ENCODE data around the gene ILKAP. TPM values are rescaled to one million over a fixed set of nuclear protein-coding genes. Genes with fewer than 3 reads are reported as not detected.

The ILKAP gene
- total RNA-seq, 1 donor from 2014 or later, result 26.2 TPM

DNA sequence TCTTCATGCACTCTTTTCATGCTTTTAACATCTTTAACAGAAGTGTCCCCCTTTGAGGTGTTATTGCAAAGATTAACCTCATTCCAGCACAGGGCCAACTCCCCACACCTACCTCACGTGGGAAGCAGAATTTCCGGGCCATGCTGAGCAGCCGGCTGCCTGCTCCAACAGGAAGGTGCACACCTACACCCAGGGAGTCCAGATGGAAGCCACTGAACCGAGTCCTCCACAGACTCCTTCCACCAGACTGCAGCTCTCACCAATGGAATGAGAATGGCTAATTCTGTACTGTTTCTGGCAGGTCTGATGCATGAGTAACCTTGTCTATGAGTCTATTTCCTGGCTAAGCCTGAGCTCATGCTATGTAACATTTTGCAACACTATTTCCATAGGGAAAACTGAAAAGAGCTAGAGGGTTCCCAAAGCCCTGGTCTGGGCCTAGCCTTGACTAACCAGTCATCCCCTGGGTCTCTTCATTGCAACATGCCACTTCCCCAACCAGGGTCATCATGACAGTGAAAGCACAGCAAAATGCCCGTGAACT, 33.7 kb downstream of the ILKAP start:
- ATAC-seq (peak; percentile 71), DNase-seq (ENCODE audit: missing footprints) (no peak)
- intact Hi-C loops (cut with DNase I), result loop anchor here (10.0 kb wide), 1 partner anchor 95 kb away; no protein-coding TSS in a partner anchor

DNA sequence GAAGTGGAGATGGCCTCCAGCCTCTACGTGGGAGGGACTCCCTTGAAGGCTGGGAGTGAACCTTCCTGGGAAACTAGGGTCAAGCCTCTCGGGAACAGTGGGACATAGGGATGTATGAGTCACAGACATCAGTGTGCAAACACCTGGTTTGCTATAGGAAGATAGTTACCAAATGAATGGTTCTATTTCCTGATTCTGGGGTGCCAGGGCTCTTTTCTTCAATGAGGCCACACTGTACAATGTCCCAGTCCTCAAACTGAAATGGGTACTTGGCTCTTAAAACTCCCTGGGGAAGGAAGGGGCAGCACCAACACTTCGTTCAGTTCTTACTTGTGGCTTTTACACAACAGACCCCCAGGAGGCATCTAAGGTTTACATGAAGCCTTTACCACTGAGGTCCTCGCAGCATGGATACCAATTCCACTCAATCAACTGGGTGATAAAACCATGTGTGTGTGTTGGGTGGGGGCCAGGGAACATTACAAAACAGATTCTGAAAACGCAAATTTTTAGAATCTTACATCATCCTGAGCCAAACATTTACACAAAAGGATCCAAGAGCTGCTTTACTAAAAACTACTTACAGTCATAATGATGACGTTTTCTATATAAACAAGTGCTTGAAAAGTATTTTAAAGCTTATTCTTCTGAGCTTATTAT, 34.3 kb downstream of the ILKAP start:
- peak; percentile 11 for ATAC-seq
- DNase-seq (ENCODE audit: missing footprints), result no peak
- intact Hi-C loops (cut with DNase I), result loop anchor here (10.0 kb wide), 1 partner anchor 96 kb away; no protein-coding TSS in a partner anchor

DNA sequence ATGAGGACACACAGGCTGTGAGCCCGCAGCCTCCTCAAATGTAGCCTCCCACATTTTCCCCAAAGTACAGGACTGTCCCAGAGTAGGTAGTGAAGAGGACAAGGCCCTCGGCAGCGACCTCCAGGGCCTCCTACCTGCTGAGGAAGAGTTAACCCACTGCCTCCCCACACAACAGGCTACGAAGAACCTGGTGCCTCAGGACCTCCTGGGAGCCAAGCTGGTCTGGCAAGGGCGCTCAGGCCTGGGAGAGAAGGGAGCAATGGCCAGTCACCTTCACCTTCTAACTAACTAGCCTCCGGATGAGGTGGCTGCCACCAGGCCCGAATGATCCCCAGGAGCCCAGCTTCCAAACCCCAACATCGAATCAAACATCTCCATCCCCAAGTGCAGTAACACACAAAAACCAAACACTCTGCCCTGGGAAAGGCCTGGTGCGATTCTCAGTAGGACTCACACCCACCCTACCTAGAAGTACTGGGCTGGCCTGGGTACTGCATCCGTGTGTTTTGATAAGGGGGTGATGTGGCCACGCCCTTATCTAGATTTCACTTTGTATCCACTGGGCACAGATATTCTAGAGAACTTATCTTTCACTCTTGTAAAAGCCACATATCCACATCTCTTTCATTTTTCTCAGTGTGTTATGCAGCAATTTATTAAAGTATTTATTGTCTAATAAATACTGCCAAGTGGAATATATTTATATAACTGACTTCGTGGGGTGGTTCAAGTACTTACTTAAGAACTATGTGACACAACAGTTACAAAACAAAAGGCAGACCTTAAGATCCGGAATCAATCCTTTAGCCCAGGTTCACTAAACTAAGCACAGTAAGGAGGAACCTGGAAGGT, 35.1 kb downstream of the ILKAP start:
- DNase-seq (ENCODE audit: missing footprints), result no peak
- intact Hi-C loops (cut with DNase I), result loop anchor here (10.0 kb wide), 1 partner anchor 96 kb away; no protein-coding TSS in a partner anchor
- no peak for ATAC-seq

DNA sequence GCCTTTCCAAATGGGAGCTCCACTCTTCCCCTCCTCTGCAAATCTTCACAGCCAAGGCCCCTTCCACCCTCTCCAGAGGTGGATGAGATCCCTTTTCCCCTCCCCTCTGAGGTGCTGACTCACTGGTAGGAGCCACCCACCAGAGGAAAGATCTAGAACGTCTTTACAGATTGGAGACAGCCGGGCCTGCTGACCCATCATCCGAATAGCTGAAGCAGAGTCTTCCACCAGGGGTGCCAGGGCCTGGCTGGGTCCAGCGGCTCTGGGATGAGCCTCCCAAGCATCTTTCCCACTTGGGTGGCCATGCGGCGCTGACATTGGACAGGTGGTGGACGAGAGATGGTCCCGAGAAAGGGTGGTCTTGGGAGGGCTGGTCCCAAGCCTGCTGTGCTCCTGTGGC, 35.7 kb downstream of the ILKAP start:
- DNase-seq (ENCODE audit: missing footprints) (no peak), ATAC-seq (no peak)
- intact Hi-C loops (cut with DNase I), result loop anchor here (10.0 kb wide), 1 partner anchor 97 kb away; no protein-coding TSS in a partner anchor

DNA sequence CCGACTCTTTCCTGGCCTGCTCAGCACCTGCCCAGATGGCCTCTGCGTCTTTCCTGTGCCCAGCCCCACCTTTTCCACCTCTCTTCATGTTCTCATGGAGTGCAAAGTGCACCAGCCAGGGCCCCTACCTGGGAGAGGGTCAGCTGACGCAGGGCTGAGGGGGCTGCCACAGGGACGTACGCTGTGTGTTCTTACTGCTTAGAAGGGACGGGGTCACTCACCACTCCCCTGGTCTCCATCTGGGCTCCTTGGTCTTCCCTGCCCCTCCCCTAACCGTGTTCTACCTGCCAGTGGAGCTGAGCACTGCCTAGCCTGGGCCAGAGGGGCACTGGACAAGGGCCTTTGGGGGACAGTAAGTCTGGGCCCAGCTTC, 36.2 kb downstream of the ILKAP start:
- no peak for ATAC-seq
- intact Hi-C loops (cut with DNase I), result loop anchor here (10.0 kb wide), 1 partner anchor 97 kb away; no protein-coding TSS in a partner anchor
- no peak for DNase-seq (ENCODE audit: missing footprints)

DNA sequence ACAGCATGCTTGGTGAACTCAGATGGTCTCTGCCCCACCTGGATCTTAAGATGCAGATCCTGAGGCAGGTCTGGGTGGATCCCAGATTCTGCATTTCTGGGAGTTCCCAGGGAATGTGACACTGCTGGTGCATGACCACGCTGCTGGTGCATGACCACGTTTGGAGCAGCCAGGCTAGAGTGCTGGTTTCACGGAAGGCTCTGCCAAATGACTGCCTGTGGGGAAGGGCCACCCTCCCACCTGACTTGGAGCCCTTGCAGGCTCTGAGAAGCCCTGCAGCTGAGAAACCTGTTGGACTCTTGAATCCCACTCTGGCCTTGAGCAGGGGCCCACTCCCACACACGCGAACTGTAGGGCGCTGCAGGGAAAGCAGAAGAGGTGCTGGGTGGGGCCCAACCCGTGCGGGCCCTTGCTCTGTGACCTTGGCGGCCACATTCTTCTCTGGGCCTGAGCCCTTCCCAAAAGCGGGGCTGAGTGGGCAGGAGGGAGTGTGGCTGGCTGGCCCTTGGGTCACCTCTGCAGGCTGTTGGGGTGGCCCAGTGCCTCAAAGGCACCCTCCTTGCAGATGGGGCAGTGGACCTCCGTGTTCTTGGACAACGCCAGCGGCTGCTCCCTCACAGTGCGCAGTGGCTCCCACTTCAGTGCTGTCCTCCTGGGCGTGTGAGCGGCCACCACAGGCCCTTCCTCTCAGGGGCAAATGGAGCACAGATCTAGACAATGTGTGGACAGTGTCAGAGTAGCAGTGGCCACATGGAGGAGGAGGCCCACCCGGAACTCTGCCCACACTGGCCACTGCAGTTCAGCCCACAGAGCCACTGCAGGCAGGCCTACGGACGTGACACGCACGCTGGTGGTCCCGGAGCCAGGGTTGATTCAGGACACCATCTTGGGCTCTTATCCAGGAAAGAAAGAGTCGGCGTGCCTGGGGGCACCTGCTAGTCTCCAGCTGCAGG, 36.8 kb downstream of the ILKAP start:
- DNase-seq (ENCODE audit: missing footprints) (no peak), ATAC-seq (no peak)
- intact Hi-C loops (cut with DNase I), result loop anchor here (10.0 kb wide), 1 partner anchor 98 kb away; no protein-coding TSS in a partner anchor

DNA sequence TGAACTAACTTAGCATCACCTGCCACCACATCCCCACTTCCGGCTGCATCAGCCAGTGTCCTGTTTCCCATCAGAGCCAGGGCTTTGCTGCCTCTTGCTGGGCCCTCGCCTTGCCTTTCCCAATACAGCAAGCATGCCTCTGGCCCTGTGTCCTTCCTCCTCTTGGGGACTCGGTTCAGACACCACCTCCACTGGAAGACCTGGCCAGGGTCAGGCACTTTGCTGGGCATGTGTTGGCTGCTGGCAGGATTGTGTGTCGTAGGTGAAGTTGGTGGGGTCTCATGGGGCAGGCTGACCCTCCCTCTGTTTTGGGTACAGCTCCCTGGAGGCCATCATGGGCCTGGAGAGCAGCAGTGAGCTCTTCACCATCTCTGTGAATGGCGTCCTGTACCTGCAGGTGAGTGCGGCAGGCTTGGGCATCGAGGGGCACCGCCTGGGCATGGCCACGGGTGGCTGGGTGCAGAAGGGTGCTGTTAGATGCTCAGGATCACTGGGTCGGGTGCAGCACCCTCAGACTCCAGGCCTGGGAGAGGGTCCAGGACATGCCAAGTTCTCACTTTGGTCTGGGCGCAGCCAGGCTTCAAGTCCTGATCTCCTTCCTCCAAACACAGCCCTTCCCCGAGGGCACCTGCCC, 38.1 kb downstream of the ILKAP start:
- intact Hi-C loops (cut with DNase I), result loop anchor here (10.0 kb wide), 1 partner anchor 99 kb away; no protein-coding TSS in a partner anchor
- no peak for DNase-seq (ENCODE audit: missing footprints)

DNA sequence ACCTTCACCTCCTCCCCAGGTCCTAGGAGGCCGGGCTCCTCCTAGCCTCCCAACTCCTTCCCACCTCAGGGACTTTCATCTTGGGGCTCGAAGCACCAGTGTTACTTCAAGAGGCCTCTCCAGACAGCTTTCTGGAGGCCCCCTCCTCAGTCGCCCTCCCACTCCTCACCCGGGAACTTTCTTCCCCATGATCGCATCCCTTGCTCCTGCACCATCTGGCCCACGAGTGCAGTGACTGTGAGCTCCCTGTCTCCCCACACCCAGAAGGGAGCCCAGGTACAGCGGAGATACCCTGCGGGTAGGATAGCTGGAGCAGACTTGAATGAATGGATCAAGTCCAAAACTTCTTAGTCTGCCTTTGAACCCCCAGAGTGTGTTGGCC, 38.6 kb downstream of the ILKAP start:
- DNase-seq (ENCODE audit: missing footprints) (no peak), ATAC-seq (no peak)
- intact Hi-C loops (cut with DNase I), result loop anchor here (10.0 kb wide), 1 partner anchor 100 kb away; no protein-coding TSS in a partner anchor

More for the DNA sequence above, 38.1 kb downstream of the ILKAP start:
- ATAC-seq, result no peak

DNA sequence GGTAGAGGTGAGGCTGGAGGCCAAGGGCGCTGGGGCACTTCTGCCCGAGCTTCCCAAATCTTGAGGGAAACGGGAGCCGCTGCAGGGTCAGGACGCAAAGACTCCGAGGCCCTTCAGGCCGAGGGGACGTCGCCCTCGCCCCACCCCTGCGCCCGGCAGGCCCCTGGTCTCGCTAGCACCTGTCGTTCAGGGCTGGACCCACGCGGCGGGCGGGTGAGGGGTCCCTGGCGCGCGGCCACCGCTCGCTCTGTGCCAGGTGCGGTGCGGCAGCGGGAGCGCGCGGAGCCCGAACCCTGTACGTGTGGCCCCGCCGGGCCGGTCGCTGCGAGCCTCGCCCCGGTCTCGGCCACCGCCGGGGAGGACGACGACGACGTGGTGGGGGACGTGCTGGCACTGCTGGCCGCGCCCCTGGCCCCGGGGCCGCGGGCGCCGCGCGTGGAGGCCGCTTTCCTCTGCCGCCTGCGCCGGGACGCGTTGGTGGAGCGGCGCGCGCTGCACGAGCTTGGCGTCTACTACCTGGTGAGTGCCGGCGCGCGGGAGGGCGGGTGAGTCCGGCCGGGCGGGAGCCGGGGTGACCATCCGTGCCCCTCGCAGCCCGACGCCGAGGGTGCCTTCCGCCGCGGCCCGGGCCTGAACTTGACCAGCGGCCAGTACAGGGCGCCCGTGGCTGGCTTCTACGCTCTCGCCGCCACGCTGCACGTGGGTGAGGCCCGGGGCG, 39.9 kb downstream of the ILKAP start:
- ATAC-seq, result no peak
- intact Hi-C loops (cut with DNase I), result loop anchor here (10.0 kb wide), 1 partner anchor 101 kb away; no protein-coding TSS in a partner anchor
- no peak for DNase-seq (ENCODE audit: missing footprints)

DNA sequence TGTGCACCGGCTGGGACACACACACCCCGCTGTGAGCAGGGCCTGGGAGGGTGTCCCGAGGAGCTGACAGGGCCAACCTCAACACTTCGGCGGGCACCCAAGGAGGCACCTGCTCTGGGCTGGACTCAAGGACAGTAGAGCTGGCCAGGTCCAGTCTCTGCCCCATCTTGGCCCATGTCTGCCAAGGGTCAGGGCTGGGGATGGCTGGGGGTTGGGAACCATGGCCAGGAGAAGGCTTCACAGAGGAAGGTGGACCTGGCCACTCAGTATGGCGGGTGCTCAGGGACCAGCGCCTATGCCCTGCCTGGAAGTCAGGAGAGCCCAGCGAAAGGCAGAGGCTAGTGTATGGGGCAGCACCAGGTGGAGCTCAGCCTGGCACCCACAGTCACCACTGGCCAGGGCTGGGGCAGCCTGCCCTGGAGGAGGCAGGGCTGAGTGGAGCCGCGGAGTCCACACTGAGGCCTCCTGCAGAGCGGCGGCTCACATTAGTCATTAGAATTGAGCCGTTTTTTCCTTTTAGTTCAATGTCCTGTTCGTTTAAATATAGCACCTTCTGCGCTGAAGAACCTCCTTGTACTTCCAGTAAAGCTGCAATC, 40.6 kb downstream of the ILKAP start:
- DNase-seq (ENCODE audit: missing footprints) (no peak), ATAC-seq (no peak)
- intact Hi-C loops (cut with DNase I), result loop anchor here (10.0 kb wide), 1 partner anchor 102 kb away; no protein-coding TSS in a partner anchor

DNA sequence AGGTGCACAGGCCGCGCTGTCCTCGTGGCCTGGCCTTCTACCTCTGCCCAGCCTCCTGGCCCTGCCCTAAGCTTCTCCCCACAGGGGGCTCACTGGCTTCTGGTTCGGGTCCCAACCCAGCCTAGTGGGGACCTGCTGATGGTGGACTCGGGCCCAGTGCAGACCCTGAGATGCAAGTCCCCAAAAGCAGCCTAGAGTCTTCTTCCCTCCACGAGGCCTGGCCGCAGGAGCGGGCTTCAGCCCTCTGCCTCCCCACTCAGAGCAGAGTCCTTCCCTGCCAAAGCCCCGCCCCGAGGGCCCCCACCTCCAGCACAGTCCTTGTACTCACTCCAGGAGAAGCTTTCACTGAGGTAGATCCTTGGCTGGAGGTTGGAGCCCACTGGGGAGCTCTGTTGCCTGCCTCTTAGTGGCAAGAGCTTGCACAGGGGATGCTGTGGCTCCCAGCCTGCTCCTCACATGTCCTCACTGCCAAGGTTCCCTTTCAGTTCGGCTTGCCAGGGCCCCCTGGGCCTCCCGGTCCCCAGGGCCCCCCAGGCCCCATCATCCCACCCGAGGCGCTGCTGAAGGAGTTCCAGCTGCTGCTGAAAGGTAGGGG, 41.1 kb downstream of the ILKAP start:
- DNase-seq (ENCODE audit: missing footprints) (no peak), ATAC-seq (no peak)
- intact Hi-C loops (cut with DNase I), result loop anchor here (10.0 kb wide), 1 partner anchor 102 kb away; no protein-coding TSS in a partner anchor

DNA sequence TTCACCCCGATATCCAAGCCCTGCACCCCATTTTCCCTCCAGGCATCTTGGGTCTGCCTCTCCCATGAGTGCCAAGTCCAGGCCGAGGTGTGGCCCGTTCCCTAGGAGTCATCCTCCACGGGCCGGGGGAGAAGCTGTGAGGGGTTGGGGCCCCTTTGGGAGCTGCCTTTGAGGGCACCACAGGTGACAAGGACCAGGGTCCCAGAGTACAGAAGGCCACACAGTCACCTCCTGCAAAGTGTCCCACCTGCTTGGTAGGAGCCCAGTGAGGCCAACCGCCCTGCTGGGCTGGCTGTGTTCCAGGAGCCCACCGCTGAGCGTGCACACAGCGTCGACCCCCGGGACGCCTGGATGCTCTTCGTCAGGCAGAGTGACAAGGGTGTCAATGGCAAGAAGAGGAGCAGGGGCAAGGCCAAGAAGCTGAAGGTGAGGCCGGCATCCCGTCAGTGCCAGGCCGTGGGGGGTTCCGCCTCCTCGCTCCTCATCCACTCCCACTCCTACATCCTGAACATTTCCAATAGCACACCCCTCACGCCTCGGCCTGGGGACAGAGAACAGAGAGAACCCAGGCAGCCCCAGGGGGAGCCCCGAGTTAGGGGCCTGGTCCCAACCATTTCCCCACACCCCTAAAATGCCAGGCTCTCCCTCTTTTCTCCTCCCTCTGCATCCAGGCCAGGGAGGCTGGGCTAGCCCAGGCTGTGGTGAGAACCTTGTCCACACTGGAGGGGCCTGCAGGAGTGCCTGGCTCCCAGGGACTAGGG, 42.0 kb downstream of the ILKAP start:
- ATAC-seq (no peak), DNase-seq (ENCODE audit: missing footprints) (no peak)
- intact Hi-C loops (cut with DNase I), result loop anchor here (10.0 kb wide), 1 partner anchor 103 kb away; no protein-coding TSS in a partner anchor

DNA sequence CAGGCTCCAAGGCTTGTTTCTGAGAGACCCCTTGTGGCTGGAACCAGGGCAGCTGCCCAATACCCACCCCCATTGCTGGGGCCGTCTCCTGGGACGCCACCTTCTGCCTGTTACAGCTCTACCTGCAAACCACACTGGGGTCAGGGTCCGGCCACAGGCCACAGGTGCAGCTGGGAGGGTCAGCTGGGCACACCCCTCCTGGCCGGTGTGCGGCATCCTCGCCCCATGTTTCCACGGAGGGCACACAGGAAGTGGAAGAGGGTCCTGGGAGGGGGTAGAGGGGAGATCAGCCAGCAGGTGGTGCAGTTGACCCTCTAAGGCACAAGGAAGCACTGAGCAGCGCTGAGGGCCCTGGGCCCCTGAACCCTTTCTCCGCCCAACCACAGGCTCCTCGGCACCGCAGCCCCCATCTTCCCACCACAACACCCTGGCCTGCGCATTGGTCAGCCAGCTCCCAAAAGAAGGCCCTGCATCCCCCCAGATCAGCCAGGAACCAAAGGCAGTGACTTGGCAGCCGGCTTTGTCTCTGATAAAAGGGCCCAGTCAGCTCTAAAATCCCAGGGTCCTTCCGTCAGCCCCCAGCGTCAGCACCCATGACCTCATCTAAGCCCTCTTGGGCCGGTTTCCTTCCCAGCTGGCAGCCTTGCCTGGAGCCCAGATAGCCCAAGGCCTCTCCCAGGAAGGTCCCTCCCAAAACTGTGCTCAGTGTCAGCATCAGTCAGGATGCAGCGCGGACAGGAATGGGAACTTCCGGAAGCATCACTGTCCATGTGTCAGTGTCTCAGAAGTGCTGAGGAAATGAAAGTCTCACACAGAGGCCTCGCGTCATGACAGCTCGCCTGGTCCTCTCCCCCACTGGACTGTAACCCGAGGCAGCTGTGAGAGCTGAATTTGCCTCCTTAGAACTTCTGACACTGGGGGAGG, 43.0 kb downstream of the ILKAP start:
- intact Hi-C loops (cut with DNase I), result loop anchor here (10.0 kb wide), 1 partner anchor 104 kb away; no protein-coding TSS in a partner anchor
- no peak for ATAC-seq

DNA sequence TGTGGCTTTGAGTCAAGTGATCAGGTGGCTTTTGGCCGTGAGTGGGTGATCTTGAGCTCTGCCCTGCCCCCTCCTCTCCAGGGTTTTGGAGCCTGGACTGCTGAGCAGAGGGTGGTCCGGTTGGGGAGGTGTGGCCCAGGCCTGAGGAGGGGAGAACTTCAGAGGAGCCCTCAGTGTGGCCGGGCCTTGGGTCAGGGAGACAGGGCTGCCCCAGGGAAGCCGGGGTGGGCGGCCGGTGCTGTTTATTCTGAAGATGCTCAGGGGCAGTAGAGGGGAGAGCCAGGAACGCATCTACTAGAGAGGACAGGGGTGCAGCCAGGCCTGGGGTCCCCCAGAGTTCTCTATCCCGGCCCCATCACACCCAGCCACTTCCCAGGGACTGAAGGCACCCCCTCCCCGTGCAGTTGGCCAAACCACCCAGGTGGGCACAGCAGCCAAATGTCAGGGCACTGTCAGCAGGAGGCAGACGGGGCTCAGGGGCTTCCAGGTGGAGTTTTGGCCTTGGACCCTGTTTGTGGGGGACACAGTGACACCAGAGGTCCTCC, 43.8 kb downstream of the ILKAP start:
- intact Hi-C loops (cut with DNase I), result loop anchor here (10.0 kb wide), 1 partner anchor 105 kb away; no protein-coding TSS in a partner anchor
- DNase-seq (ENCODE audit: missing footprints), result peak; percentile 73
- no peak for ATAC-seq

More for the DNA sequence above, 43.0 kb downstream of the ILKAP start:
- DNase-seq (ENCODE audit: missing footprints), result peak; percentile 54
